ENCODE results near the gene SCART1.
"Not testable (repeated sequence)": the region's sequence is repeated elsewhere in the genome, so short reads cannot be mapped to it uniquely, and the experiment has no call there.

Gene SCART1

GRCh38 chr10:133438711-133439273, 15.0 kb upstream of the SCART1 start:
- no peak for DNase-seq

GRCh38 chr10:133439517-133440461, 14.0 kb upstream of the SCART1 start:
- DNase-seq = no peak

GRCh38 chr10:133440633-133441285, 13.0 kb upstream of the SCART1 start:
- no peak for DNase-seq

- DNase-seq = not testable (repeated sequence)
These were observed 12.4 kb upstream of the SCART1 start for GRCh38 chr10:133441356-133441755.

- no peak for DNase-seq
These were observed 12.0 kb upstream of the SCART1 start for GRCh38 chr10:133441780-133442179.

- DNase-seq = no peak
These were observed 11.4 kb upstream of the SCART1 start for GRCh38 chr10:133442191-133442966.

GRCh38 chr10:133442967-133443924, 10.5 kb upstream of the SCART1 start:
- no peak for DNase-seq

GRCh38 chr10:133444342-133445267, 9.1 kb upstream of the SCART1 start:
- no peak for DNase-seq

GRCh38 chr10:133445268-133445732, 8.4 kb upstream of the SCART1 start:
- DNase-seq = no peak

GRCh38 chr10:133445751-133446708, 7.7 kb upstream of the SCART1 start:
- no peak for DNase-seq

GRCh38 chr10:133446979-133447378, 6.8 kb upstream of the SCART1 start:
- no peak for DNase-seq

- no peak for DNase-seq
These were observed 5.6 kb upstream of the SCART1 start for GRCh38 chr10:133448120-133448519.

GRCh38 chr10:133451346-133451745, 2.4 kb upstream of the SCART1 start:
- no peak for DNase-seq

GRCh38 chr10:133452453-133452852, 1.3 kb upstream of the SCART1 start:
- DNase-seq = no peak

GRCh38 chr10:133454204-133454893, 604 bp downstream of the SCART1 start:
- DNase-seq = no peak

GRCh38 chr10:133455196-133455595, 1.5 kb downstream of the SCART1 start:
- DNase-seq = no peak

- no peak for DNase-seq
These were observed 1.9 kb downstream of the SCART1 start for GRCh38 chr10:133455611-133456031.
